Breast epithelium (tissue), 3 donors: ENCODE data around the gene KPNA3.

ENCODE experiments used
- CTCF ChIP-seq, 3 donors: fragments of 450-650 bp; IDR thresholded peaks; one replicate each; pipeline ENCODE4 v1.5.1; 2016 to 2017; ENCODE audit warnings: antibody characterized with exemption in 3 of 3, mild to moderate bottlenecking in 3 of 3, moderate library complexity in 3 of 3
- POLR2A ChIP-seq: fragments of 450-650 bp; IDR thresholded peaks from one replicate; pipeline ENCODE4 v1.6.1; 2016; ENCODE audit warnings: antibody characterized with exemption, mild to moderate bottlenecking, moderate library complexity

GRCh38 chr13:49731766-49732165, 60.7 kb downstream of the KPNA3 start:
- TF ChIP-seq CTCF (IDR thresholded peaks at IDR 0.05) (no peak), POLR2A (no peak)
